Stimulated activated CD4-positive, alpha-beta T cell treated with anti-CD3 and anti-CD28 coated beads, Interleukin-15, amount 100 ng/mL, for 24 hours (primary cell): ENCODE data around the gene FYB1.
A peak's percentile ranks its signal among the peaks of the same experiment; 100 is the strongest.

Experiments used
- DNase-seq: peaks from one replicate; pipeline ENCODE4 v3.0.0-alpha.2; 2020

The FYB1 gene

GRCh38 chr5:39076101-39076756 lies 143.1 kb downstream of the FYB1 start:
- DNase-seq: no peak

- peak; percentile 94 for DNase-seq
Measured at GRCh38 chr5:39074017-39074814, 145.1 kb downstream of the FYB1 start, which contains the start of gene RICTOR. TSS of gene RICTOR (minus strand) at chr5:39074399. CDS start at chr5:39074377, 22 bp downstream.

- no peak for DNase-seq
Measured at GRCh38 chr5:39073767-39074016, 145.7 kb downstream of the FYB1 start.

GRCh38 chr5:39072925-39073766 lies 146.2 kb downstream of the FYB1 start:
- DNase-seq: peak; percentile 64

- DNase-seq: no peak
Measured at GRCh38 chr5:39068099-39068498, 151.3 kb downstream of the FYB1 start.

- DNase-seq: no peak
Measured at GRCh38 chr5:39064450-39064849, 154.9 kb downstream of the FYB1 start.

- no peak for DNase-seq
Measured at GRCh38 chr5:39063037-39063436, 156.3 kb downstream of the FYB1 start.

- no peak for DNase-seq
Measured at GRCh38 chr5:39062530-39062929, 156.8 kb downstream of the FYB1 start.

GRCh38 chr5:39062104-39062503 lies 157.3 kb downstream of the FYB1 start:
- DNase-seq: no peak

- DNase-seq: no peak
Measured at GRCh38 chr5:39059064-39059463, 160.3 kb downstream of the FYB1 start.

- no peak for DNase-seq
Measured at GRCh38 chr5:39058178-39058921, 161.0 kb downstream of the FYB1 start.

GRCh38 chr5:39057734-39058133 lies 161.6 kb downstream of the FYB1 start:
- no peak for DNase-seq

GRCh38 chr5:39055768-39056398 lies 163.5 kb downstream of the FYB1 start:
- no peak for DNase-seq
